Measurements from ENCODE around the gene KRTAP1-4.
"Not testable (repeated sequence)": the region's sequence is repeated elsewhere in the genome, so short reads cannot be mapped to it uniquely, and the experiment has no call there.

KRTAP1-4 gene, protein sequence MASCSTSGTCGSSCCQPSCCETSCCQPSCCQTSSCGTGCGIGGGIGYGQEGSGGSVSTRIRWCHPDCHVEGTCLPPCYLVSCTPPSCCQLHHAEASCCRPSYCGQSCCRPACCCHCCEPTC

DNA sequence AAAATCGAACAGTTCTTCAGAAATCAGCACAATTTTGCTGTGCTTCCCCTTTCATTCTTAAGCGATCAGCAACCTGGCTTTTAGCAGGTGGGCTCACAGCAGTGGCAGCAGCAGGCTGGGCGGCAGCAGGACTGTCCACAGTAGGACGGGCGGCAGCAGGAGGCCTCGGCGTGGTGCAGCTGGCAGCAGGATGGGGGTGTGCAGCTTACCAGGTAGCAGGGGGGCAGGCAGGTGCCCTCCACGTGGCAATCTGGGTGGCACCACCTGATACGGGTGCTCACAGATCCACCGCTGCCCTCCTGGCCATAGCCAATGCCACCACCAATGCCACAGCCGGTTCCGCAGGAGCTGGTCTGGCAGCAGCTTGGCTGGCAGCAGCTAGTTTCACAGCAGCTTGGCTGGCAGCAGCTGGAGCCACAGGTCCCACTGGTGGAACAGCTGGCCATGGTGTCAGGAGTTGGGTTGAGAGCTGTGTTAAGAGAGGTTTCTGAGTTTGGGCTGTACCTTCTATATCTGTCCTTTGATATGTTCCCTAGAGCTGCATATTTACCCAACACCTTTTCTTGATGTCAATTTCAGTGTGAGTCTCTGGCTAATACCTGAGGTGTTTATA, at the start of gene KRTAP1-4:
KRTAP1-4 (minus strand) TSS at position 563 of the 613 bp plus-strand sequence; CDS start at position 446, 117 bp downstream.
- DNase-seq, result no peak

DNA sequence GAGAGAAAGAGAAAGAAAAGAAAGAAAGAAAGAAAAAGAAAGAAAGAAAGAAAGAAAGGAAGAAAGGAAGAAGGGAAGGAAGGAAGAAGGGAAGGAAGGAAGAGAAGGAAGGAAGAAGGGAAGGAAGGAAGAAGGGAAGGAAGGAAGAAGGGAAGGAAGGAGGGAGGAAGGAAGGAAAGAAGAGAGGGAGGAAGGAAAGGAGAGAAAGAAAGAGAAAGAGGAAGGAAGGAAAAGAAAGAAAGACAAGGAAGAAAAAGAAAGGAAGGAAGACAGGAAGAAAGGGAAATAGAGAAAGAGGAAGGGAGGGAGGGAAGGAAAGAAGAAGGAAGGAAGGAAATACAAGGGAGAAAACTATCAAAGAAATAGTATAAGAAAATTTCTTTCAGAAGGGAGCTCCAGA, 46.8 kb upstream of the KRTAP1-4 start:
- no peak for DNase-seq

DNA sequence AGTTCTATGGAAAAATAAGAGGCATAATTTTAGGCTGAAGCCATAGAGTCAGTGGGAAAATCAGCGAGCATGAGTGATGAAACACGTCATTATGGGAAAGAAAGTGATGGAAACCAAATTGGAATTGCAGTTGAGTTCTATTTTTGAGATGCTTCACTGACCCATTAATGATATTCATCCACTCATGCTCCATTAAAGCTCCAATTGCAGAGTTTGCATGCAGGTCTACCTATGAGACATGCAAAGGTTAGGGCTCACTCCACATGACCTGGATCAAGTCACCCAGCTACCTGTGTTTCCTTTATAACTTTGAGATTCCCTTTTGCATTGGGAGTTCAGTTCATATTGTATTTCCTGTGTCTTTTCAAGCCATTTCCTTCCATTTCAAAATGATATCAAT, 43.7 kb upstream of the KRTAP1-4 start:
- DNase-seq, result no peak

DNA sequence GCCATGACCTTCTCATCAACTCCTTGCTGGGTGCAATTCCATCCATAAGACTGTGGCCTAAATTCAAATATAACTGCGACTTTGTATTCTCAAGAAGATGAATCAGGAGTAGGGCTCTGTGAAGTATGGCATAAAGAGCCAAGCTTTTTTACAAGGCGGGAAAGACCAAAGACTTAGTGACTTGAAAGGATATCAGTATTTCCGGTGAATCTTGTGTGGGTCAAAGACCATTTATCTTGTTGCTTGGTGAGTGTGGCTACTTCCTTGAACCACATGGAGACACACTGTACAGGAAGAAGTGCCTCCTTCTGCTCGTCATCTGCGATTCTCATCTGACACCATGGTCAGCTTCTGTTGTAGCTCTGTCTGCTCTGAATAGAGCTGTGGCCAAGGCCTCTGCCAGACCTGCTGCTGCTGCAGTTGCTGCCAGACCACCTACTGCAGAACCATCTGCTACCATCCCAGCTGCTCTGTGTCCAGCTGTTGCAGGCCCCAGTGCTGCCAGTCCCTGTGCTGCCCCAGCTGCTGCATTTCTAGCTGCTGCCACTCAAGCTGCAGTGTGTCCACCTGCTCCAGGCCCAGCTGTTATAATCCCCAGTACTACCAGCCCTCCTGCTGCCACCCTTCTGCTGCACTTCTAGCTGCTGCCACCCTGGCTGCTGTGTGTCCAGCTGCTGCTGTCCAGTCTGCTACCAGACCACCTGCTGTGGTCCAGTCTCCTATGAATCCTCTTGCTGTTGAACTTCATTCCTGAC, 41.8 kb upstream of the KRTAP1-4 start:
- no peak for DNase-seq

DNA sequence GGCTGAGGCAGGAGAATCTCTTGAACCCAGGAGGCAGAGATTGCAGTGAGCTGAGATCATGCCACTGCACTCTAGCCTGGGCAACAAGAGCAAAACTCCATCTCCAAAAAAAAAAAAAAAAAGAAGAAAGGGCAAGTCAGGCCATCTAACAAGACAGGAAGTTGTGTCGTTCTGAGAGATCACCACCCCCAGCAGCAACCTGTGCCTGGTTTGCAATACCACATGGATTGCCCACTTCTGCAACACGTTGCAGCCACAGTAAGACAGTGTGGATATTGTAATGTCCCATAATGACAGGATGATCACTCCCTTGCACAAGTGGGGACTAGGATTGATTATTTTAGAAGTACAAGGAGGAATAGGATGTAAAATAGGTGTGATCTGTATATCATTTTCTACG, 39.0 kb upstream of the KRTAP1-4 start:
- DNase-seq, result no peak

DNA sequence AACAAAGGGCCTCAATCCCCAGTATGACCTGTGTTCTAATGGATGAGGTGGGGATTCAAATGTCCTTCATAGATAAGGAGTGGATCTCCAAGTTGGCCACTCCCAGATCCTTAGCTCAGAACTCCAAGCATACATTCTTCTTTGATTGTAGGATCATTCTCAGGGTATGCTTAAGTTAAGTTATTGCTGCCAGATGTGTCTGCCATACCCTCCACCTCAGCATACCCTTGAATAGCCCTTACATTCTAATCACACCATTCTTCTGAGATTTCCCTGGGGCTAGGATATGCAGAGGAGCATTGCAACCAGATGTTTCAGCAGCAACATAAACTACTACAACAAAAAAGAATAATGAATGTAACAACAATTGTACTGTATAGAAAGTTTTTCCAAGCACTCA, 37.3 kb upstream of the KRTAP1-4 start:
- DNase-seq, result no peak

DNA sequence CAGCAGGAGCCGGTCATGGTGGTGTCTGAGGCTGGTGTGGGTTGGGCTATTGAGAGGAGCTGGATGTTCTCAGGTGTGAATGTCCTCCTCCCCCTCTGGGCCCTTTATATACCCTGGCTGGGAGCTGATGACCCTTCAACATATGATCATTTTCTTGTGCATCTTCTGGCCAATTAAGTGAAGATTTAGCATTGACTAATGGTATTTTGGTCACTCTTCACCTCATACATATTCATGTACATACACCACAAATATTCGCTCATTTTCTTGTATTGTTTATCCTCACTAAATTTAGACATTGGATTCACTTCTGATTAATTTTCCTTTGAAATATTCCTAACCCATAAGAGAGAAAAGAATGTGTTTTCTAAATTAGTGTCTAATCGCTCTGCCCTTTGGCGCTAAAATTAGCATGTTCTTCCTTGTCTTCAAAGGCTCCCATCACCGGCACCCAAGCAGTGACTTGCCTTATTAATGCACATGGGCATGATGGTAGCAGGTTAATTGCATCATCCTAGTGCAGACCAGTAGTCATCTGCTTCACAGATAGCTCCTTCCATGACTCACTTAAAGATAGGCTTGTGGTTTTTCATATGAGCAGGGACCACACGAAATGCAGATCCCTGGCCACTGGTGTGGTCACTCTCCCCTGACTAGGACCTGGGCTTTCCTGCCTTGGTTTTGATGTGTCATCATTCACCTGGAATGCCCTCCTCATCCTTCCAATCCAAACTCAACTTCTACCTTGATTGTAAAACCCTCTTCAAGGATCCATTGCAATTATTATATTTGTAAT, 36.0 kb upstream of the KRTAP1-4 start, which contains the start of gene KRTAP2-4:
KRTAP2-4 (minus strand) TSS at position 51 of the 796 bp plus-strand sequence; CDS start at position 17, 34 bp downstream.
- no peak for DNase-seq

DNA sequence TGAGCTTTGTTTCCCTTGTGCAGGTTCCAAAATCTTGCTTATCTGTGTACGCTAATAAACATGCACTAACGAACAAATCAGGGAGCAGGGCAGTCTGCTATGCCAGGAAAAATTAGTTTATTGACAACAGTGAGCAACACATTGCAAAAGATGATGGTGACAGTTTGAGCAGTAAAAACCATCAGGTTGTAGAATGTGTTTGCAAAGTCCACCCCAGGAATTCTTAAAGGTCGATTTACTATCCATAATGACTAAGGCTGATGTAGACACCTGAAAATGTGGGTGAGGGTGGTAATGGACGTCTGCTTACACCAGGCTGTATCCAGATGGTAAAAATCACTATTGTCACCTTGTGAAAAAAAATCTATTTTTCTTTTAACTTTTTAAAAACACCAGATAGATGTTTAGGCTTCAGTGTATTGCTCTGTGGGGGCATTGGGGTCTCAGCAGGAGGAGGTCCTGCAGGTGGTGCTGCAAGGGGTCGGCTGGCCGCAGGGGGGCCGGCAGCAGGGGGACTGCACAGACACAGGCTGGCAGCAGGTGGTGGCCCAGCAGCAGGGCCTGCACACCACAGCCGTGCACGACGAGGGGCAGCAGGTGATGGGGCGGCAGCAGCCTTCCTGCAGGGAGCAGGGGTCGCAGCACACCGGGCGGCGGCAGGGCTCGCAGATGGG, 35.2 kb upstream of the KRTAP1-4 start:
- DNase-seq, result not testable (repeated sequence)

DNA sequence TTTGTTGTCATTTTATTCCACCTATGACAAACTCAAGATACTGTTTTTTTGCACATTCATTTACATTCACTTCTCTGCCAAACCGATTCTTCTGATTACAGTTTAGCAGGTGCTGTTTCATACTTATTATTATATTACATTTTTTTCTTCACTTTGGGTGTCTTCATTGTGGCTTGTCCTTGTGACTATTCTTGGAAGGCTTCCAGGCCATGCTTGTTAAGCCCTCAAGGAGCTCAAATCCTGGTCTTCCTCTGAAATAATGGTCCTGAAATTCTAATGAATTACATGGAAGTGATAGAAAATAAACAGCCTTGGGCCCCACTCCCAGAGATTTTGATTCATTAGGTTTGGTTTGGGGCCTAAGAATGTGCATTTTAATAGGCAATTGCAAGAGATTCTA, 34.3 kb upstream of the KRTAP1-4 start:
- DNase-seq, result no peak

DNA sequence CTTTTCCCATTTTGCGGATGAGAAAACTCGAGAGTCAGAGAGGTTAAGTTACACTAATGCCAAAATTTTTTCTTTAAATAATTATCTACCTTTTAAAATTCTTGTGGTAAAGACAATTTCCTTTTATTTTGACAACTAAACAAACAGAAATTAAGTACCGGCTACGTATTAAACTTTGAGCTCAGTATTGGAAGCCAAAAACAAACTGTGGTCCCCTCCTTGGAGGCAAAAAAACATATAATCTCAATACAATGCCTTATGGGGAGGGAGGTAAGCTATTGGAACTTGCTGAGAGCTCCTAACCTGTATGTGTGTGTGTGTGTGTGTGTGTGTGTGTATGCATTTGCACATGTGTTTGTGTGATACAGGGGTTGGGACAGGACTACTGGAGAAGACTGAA, 33.5 kb upstream of the KRTAP1-4 start:
- DNase-seq, result no peak

DNA sequence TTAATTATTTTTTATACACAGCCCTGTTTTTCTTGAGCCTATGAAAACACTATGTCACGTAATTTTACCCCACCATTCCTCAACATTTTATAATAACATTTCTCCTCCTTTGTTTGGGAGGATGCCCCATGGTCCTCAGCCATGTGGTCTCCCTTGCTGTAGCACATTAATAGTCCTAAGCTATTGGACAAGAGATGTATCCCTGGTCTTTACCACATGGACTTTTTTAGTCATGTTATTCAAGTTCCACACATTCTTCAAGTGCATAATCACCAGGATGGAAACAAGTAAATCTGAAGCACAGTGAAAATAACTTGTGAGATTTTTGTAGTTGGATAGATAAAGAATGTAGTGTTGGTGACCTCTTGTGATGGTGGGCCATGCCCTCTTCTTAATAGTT, 32.0 kb upstream of the KRTAP1-4 start:
- DNase-seq, result no peak

DNA sequence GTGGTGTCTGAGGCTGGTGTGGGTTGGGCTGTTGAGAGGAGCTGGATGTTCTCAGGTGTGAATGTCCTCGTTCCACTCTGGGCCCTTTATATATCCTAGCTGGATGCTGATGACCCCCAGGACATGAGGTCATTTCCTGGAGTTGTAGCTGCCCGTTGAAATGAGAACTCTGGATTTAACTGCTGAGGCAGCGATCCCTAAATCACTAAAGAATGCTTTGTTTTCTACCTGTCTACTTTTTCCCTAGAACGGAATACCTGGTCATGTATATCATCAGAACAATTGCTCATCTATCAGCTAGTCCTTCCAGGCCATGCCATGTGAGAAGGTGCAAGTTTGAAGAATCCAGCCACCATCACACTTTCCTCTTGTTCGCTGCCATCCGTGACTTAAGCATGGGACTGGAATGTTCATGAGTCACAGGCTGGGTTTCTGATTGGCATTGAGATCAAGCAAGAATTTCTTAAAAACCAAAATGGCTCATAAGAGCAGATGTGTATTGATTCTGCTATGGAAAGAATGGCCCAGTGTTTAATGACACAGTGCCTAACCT, 30.1 kb upstream of the KRTAP1-4 start, which contains the start of gene KRTAP2-3:
KRTAP2-3 (minus strand) TSS at position 63 of the 553 bp plus-strand sequence. CDS start 64 bp downstream, outside the sequence.
- no peak for DNase-seq

DNA sequence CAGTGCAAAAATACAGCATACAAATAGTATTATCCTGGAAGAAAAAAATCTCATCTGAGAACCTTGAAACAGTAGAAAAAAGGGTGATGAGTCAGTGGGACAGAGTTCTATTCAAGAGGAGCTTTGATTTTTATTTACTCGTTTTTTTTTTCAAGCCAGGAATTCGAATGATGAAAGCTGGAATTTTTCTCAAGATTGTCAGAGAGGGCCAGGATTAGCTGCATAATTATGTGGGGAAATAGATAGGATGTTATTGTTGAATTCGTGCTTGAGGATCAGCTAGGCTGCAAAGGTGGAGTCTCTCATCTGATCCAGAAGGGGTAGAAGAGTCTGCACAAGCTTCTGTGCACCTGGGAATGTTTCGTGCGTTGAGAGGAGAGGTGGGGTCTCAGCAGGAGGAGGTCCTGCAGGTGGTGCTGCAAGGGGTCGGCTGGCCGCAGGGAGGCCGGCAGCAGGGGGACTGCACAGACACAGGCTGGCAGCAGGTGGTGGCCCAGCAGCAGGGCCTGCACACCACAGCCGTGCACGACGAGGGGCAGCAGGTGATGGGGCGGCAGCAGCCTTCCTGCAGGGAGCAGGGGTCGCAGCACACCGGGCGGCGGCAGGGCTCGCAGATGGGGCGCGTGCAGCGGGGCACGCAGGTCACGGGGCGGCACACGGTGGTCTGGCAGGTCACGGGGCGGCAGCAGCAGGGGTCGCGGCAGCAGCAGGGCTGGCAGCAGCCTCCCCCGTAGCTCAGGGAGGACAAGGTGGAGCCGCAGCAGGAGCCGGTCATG, 29.5 kb upstream of the KRTAP1-4 start:
- not testable (repeated sequence) for DNase-seq

DNA sequence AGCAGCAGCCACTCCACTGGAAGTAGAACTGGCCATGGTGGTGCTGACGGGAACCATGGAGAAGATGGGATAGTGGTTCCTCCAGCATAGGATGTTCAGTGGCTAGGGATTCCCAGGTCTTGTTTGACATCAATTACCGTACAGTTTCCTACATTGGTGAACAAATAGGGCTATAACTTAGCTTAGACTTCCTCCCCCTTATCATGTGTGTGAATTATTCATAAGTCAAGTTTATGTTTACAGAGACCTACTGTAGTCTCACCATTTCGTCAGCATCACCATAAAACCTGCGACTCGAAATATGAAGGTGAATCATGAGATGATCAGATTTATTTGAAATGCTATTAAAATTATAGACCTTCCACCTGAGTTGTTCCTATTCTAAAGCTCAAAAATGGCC, 28.7 kb upstream of the KRTAP1-4 start:
- DNase-seq, result no peak

DNA sequence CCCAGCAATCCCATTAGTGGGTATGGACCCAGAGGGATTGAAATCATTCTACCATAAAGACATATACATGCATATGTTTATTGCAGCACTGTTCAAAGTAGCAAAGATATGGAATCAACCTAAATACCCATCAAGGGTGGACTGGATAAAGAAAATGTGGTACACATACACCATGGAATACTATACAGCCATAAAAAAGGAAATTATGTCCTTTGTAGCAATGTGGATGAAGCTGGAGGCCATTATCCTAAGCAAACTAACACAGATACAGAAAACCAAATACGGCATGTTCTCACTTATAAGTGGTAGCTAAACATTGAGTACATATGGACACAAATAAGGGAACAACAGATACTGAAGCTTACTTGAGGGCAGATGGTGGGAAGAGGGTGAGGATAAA, 27.6 kb upstream of the KRTAP1-4 start:
- no peak for DNase-seq

DNA sequence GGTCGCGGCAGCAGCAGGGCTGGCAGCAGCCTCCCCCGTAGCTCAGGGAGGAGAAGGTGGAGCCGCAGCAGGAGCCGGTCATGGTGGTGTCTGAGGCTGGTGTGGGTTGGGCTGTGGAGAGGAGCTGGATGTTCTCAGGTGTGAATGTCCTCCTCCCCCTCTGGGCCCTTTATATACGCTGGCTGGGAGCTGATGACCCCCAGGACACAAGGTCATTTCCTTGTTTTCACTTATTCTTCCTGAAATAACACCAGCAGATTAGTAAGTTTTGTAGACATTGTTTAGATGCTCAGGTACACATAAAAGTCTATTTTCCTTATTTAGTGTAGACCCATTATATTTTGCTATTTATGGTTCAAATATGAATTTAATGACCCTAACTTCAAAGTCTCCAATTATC, 25.1 kb upstream of the KRTAP1-4 start, which contains the start of gene KRTAP2-2:
KRTAP2-2 (minus strand) TSS at position 101 of the 400 bp plus-strand sequence; CDS start at position 82, 19 bp downstream.
- DNase-seq, result not testable (repeated sequence)

DNA sequence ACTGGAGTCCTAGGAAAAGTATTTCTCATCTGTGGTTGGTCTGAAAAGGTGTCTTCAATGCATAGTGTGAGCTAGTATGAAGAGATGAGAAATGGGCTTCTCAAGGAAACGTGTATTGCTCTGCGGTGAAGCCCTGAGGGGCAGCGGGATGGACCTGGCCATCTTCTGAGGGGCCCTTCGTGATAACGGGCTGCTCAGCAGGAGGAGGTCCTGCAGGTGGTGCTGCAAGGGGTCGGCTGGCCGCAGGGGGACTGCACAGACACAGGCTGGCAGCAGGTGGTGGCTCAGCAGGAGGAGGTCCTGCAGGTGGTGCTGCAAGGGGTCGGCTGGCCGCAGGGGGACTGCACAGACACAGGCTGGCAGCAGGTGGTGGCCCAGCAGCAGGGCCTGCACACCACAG, 24.6 kb upstream of the KRTAP1-4 start:
- DNase-seq, result not testable (repeated sequence)

DNA sequence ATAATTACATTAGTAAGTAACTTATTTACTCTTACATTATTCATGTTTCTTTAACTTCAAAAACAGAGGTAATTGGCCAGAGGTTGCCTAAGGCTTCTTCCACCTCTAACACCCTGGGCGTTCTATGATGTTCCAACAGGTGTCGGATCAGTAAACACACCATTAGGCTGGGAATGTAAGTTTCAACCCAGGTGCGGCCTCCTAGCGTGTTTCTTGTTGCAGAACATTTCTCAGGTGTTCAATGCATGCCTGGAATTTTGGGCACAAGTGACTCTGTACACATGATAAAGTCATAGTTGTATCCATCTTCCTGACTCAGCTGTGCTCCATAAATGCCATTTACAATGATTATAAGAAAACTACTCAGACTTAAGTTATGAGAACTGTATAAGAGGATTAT, 24.0 kb upstream of the KRTAP1-4 start:
- DNase-seq, result no peak

DNA sequence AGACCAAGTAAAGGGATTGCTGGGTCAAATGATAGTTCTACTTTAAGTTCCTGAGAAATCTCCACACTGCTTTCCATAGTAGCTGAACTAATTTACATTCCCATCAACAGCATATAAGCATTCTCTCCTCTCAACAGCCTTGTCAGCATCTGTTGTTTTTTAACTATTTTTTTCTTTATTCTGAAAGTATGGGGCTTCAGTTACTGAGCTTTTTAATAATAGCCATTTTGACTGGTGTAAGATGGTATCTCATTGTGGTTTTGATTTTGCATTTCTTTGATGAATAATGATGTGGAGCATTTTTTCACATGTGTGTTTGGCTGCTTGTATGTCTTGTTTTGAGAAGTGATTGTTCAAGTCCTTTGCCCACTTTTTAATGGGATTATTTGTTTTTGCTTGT, 22.6 kb upstream of the KRTAP1-4 start:
- no peak for DNase-seq

DNA sequence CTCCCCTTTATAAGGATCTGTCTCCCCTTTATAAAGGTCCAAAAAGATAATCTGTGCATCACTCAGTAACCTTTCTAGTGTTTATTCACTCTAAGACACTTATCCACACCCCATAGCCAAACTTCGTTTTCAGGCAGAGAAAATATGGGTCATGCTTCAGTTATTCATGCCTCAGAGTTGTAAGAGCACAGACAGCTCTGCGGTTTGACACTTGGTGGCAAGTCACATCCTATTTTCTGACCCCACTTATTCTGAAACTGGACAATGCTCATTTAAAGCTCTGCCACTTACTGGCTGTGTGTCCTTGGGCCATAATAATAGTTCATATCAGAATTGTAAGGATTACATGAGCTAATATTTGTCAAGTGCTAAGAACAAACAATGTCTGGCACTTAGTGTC, 19.1 kb upstream of the KRTAP1-4 start:
- no peak for DNase-seq

DNA sequence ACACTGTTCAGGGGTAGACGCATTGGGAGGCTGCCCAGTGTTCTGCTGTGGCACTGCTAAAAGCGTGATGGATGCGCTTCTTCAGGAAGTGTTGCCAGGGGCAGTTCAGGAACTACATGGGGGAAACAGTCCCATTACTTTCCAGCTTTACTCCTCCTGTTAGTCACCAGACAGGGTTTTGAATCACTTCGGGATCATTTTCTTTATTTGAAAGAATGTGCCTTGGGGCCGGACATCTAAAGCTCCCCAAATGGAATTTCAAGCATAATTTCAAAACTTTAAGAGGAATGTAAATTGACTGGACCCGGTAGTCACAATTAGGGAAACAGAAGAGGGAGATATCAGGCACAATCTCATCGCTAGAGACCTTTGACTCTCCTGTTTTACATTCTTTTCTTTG, 18.4 kb upstream of the KRTAP1-4 start:
- DNase-seq, result no peak
